CD4-positive, alpha-beta T cell treated with Interleukin-17A for 4 hours (primary cell): ENCODE measurements around the gene ATP11A.

Experiments used
- DNase-seq: peaks from one replicate; pipeline ENCODE4 v3.0.0-alpha.2; 2020; ENCODE audit warnings: mixed read lengths

ATP11A gene

GRCh38 chr13:112803422-112803821, 113.6 kb downstream of the ATP11A start:
- no peak for DNase-seq

GRCh38 chr13:112804374-112804773, 114.5 kb downstream of the ATP11A start:
- DNase-seq, result no peak

GRCh38 chr13:112806739-112807652, 117.2 kb downstream of the ATP11A start:
- no peak for DNase-seq

- no peak for DNase-seq
Observed at GRCh38 chr13:112807653-112808376, 118.0 kb downstream of the ATP11A start.

GRCh38 chr13:112808377-112809140, 118.7 kb downstream of the ATP11A start:
- DNase-seq, result no peak

- DNase-seq, result no peak
Observed at GRCh38 chr13:112809332-112810315, 119.8 kb downstream of the ATP11A start.

GRCh38 chr13:112810608-112811007, 120.8 kb downstream of the ATP11A start:
- DNase-seq, result no peak

GRCh38 chr13:112812306-112813055, 122.6 kb downstream of the ATP11A start:
- DNase-seq, result no peak

GRCh38 chr13:112813552-112813951, 123.7 kb downstream of the ATP11A start:
- no peak for DNase-seq

GRCh38 chr13:112814905-112815585, 125.2 kb downstream of the ATP11A start:
- no peak for DNase-seq

- DNase-seq, result no peak
Observed at GRCh38 chr13:112815871-112816270, 126.0 kb downstream of the ATP11A start.

GRCh38 chr13:112818040-112818697, 128.3 kb downstream of the ATP11A start:
- DNase-seq, result no peak

GRCh38 chr13:112818698-112819045, 128.8 kb downstream of the ATP11A start:
- DNase-seq, result no peak

- DNase-seq, result no peak
Observed at GRCh38 chr13:112819111-112819510, 129.3 kb downstream of the ATP11A start.

GRCh38 chr13:112819816-112820215, 130.0 kb downstream of the ATP11A start:
- no peak for DNase-seq

GRCh38 chr13:112820318-112820717, 130.5 kb downstream of the ATP11A start:
- DNase-seq, result no peak

- DNase-seq, result no peak
Observed at GRCh38 chr13:112821340-112822055, 131.7 kb downstream of the ATP11A start.

- DNase-seq, result no peak
Observed at GRCh38 chr13:112822851-112823250, 133.0 kb downstream of the ATP11A start.

GRCh38 chr13:112824429-112824828, 134.6 kb downstream of the ATP11A start:
- DNase-seq, result no peak
